Sigmoid colon (tissue), 3 donors: ENCODE results near the gene TBCK.

Experiments used
- CTCF ChIP-seq, 4 experiments: fragments of 450-650 bp in 3 of 4; fragments of 200-600 bp in 1 of 4; IDR thresholded peaks; one replicate each; pipeline ENCODE4 v1.5.1; 2016 to 2019; ENCODE audit warnings: antibody characterized with exemption in 4 of 4, mild to moderate bottlenecking in 3 of 4, moderate library complexity in 2 of 4
- POLR2A ChIP-seq, 2 donors: fragments of 450-650 bp; IDR thresholded peaks; one replicate each; pipeline ENCODE4 v1.6.1; 2016; ENCODE audit warnings: antibody characterized with exemption in 2 of 2, mild to moderate bottlenecking in 2 of 2, moderate library complexity in 2 of 2

- no peak for TF ChIP-seq CTCF (IDR thresholded peaks at IDR 0.05)
- no peak for TF ChIP-seq POLR2A (IDR thresholded peaks at IDR 0.05)
Measured at GRCh38 chr4:106149911-106150310, 166.1 kb downstream of the TBCK start.
